ENCODE data around the gene CANT1.

- TF ChIP-seq CTCF (IDR thresholded peaks at IDR 0.05) (no peak), POLR2A (IDR thresholded peaks at IDR 0.05) (no peak)
Observed at GRCh38 chr17:78998311-78999055, 11.1 kb downstream of the CANT1 start.
